GM20431 (cell line): Measurements from ENCODE around the gene RPL10.

Source experiments
- in situ Hi-C: fragments of 300-500 bp; cut with MseI, MboI; formaldehyde crosslinking; loops from one replicate; pipeline ENCODE4 v1.15.0; 2020; ENCODE audit warnings: low sequenced_read_pairs; ENCODE audit not compliant: unreplicated experiment

RPL10 gene

DNA sequence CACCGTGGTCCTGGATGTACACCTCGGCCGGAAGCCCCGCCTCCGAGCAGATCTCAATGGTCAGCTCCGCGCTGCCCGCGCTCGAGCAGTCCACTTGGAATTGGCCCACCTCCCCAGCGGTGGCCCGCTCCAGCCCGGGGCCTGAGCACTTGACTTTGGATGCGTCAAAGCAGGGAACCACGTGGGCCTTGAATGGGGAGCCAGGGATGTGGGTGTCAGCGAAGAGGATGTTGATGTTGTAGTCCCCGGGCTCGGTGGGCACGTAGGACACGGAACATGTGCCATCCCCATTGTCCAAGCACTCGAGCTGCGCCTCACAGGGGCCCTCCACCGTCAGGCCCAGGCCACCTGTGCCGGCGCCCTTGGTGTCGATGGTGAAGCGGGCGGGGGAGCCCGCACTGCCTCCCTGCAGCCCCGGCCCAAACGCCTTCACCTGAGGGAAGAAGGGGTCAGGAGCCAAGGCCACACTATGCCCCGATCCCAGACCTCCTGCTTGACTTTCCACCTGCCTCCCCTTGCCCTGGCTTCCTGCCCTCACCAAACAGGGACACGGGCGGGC is 37.9 kb upstream of the RPL10 start:
- in situ Hi-C loops = no loop called here

DNA sequence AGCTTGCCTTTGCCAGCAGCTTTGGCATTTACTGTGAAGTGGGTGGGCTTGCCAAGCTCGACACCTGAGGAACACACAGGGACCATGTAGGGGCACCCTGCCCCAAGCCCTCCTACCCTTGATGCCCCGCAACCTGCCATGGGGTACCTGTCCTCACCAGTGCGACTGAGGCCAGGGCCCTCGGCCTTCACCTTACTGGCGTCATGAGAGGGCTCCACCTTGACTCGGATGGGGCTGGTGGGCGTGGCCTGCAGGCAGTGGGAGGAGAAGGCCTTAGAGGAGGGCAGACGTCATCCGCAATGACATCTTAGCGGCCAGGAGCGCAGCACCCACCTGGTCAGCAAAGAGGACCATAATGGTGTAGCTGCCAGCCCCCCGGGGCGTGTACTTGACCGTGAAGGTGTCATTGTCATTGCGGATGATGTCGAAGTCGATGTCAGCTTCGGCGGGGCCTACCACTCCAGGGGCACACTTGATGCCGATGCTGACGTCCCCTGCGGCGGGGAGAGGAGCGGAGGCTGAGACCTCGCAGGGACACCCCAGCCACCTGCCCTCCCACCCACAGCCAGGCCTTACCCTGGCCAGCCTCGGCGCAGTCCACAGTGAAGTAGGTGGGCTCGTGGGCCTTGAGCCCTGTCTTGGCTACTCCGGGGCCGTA is 36.0 kb upstream of the RPL10 start:
- in situ Hi-C loops = no loop called here

DNA sequence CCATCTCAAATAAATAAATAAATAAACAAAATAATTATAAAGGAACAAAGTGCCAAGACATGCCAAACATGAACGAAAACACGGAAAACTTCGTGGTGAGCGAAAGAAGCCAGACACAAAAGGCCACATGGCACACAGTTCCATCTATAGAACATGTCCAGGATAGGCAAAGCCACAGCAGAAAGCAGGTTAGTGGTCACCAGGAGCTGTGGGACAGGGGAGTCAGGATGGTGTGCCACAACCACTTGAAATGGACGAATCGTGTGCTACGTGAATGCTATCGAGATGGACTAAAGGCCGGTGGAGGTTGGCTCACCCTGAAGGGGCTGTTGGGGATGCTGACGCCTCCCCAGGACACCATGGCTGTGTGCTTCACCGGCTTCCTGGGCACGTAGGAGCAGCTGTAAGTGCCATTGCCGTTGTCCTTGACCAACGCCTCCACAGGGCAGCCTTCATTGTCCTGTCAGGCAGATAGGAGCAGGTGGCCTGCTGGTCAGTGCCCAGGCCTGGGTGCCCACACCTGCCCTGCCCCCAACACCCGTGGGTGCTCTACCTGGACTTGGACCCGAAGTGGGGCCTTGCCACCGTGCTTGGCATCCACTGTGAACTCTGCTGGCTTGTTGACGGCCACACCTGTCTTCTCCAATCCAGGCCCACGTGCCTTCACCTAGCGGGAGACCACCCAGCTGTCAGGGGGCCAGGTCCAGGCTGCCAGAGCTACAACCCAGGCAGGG is 34.3 kb upstream of the RPL10 start:
- in situ Hi-C loops = no loop called here

DNA sequence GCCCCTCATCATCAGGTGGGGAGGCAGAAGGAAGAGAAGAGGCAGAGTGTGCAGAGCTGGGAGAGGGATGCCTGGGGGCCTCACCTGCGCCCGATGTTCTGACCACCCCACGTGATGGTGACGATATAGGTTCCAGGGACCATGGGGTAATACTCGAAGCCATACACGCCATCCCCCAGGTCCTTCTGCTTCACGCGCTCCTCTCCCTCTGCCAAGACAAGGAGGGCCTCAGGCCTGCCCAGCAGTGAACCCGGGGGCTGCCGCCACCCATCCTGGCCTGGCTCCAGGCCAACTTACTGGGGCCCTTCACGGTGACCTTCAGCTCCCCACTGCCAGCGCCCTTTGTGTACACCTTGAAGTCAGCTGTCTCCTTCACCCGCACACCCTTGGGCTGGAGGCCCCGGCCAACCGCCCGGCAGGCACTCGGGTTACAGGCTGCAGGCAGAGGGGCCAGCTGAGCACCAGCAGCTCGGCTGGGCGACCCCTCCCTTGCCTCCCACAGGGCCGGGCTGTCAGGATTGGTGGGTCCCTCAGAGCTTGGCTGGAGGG is 33.1 kb upstream of the RPL10 start:
- in situ Hi-C loops = no loop called here

DNA sequence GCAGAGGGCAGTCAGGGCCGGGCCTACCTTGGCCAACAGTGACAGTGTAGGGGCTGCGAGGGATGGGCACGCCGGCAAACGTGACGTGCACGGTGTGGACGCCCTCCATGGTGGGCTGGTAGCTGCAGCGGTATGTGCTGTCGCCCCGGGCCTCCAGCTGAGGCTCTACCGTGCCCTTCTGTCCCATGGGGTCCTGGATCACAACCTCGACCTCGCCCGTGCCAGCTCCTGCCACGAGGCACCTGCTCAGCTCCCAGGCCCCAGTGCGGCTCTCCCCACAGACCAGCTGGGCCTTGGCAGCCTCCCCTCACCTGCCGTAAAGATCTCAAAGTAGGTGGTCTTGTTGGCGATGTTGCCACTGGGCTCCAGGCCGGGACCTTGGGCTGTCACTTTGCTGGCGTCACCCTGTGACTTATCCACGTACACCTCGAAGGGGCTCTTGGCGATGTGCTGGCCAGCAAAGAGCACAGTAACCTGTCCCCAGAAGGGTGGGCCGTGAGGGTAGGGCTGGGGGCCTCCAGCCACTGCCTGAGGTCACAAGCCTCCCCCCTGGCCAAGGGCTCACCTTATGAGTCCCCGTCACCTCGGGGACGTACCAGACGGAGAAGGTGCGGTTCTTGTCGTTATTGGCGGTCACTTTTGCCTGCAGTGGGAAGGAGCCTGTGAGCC is 32.0 kb upstream of the RPL10 start:
- in situ Hi-C loops = no loop called here

DNA sequence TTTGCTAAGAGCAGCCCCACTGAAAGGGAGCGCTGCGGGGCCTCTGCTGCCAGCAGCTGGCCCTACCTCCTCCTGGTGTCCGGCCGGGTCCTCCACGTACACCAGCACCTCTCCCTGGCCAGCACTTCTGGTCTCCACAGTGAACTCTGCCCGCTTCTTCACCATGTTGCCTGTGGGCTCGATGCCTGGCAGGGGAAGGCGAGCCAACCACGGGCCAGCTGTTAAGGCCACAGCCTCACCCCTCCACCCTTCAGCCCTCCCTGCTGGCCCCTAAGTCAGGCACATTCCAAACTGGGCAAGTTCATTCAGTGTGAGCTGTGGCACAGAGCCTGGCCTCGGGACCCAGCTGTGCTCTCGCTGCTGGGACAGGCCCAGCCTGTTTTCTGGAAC is 31.5 kb upstream of the RPL10 start:
- in situ Hi-C loops = no loop called here

DNA sequence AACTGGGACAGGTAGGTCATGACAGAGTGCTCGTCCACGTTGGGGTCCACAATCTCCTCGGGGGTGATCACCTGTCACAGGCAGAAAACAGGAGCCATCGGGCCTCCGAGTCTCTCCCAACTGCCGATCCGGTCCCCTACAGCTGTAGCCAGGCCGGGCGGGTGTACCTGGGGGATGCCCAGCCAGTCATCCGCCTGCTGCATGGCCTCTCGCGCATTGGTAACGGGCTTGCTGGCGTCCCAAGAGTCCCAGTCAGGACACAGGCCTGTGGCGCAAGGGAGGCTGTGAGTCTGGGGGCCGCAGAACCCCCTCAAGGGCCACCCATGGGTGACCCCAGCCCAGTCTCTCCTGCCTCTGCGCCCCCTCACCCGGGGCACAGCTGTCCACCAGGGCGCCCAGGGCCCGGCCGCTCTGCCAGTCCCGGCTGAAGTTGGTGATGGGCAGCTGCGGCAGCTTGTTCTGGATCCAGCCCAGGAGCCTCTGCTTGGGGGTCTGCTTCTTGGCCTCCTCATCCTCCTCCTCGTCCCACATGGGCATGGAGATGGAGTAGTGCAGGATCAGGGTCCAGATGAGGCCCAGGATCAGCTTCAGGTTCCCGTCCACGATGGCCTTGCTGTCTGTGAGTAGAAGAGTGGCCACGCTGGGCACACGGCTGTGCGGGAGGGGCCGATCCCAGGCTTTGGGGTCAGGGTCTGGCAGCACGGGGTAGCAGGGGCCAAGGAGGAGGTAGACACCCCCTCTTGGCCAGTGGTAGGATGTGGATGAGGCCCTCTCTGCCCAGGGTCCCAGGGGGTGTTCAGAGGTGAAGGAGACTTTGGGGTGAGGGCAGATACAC is 30.5 kb upstream of the RPL10 start:
- in situ Hi-C loops = no loop called here

DNA sequence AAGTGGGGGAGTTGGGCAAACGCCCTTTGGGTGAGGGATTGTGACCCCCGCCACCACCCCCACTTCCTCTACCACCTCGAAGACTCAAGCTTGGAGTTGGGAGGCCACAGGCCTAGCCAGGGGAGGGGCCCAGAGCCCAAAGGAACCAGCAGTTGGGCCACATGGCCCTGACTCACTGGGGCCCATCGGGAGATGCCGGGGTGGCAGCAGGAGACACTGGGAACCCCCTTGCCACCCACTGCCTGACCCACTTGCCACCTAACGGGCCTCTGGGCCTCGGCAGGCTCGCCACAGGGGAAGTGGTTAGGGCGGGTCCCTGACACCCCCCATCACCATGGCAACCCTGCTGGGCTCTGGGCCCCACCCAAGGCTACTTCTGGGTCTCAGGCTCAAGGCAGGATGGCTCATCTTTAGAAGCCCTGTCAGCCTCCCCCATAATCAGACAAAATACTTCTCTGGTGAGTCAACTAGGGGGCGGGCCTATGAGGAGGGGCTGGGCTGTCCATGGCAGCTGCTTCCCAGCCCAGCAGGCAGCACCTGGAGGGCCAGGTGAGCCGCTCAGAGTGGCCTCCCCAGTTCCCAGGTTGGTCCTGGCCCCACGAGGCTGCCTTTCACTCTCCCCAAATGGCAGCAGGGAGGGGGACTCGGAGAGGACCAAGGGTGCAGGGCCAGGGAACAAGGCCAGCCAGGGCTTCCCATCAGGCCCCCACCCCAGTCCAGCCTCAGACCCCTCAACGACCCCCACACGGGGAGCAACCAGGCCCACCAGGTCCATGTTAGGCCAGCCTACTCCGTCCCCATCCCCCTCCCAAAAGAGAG is 29.3 kb upstream of the RPL10 start:
- in situ Hi-C loops = no loop called here

DNA sequence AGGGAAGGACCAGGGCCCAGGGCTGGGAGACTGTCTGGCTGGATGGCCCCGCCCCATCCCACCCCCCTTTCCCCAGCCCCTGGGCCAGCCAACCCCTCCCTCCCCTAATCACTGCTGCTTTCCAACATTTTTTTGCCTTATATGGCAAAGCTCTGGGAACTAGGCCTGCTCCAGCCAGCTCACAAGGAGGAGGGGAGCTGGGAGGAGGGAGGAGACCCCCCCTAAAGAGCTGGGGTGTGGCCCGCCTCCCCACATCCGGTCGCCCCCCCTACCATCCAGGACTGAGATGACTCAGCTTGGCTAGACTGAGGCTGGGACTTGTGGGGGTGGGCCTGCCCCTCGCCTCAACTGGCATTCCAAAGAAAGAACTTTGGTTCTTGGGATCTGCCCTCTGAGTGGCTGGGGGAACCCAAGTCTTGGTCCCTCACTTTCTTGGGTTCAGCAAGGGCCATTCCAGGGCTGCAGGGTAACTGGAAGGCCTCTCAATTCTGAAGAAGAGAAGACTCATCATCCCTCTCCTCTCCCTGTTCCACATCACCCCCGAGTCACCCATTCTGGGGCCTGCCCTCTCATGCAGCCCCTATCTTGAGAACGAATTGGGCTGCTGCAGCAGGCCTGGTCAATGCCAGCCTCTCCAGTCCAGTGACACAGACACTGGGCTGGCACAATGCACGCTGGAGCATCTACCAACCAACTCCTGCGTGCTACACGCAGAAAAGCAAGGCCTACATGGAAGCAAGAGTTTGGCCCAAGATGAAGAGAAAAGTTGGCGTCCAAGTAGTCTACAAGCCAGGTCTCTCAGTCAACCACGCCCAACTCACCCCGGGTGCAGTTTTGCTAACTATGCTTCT is 28.5 kb upstream of the RPL10 start:
- in situ Hi-C loops = no loop called here

DNA sequence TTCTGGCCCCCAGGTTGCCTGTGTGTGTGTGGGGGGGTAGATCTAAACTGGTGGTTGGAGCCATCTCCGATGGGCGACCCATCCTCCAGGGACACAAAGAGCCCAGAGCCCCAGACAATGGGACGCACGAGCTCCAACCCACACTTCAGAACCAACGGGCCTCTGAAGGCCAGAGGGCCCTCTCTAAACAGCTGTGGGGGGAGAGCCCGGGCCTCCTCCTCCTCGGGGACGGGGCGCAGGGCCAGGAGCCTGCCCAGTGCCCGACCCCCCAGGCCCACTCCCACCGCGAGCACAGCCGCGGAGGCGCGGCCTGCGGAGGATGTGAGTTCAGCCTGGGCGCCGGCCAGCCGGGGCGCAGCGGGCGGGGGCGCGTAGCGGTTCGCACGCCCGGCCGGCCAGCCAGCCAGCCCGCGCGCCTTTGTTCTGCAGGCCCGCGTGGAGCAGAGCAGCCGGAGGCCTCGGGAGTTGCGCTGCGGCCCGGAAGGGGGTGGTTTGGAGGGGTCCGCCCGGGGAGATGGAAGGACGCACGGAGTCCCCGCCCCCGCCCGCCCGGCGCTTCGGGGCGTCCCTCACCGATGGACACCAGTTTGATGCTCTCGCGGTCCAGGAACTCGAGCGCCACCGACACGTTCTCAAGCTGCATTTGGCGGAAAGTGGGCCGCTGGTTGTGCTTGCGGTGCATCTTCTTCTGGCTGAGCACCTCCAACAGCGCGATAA is 27.7 kb upstream of the RPL10 start:
- in situ Hi-C loops = no loop called here

DNA sequence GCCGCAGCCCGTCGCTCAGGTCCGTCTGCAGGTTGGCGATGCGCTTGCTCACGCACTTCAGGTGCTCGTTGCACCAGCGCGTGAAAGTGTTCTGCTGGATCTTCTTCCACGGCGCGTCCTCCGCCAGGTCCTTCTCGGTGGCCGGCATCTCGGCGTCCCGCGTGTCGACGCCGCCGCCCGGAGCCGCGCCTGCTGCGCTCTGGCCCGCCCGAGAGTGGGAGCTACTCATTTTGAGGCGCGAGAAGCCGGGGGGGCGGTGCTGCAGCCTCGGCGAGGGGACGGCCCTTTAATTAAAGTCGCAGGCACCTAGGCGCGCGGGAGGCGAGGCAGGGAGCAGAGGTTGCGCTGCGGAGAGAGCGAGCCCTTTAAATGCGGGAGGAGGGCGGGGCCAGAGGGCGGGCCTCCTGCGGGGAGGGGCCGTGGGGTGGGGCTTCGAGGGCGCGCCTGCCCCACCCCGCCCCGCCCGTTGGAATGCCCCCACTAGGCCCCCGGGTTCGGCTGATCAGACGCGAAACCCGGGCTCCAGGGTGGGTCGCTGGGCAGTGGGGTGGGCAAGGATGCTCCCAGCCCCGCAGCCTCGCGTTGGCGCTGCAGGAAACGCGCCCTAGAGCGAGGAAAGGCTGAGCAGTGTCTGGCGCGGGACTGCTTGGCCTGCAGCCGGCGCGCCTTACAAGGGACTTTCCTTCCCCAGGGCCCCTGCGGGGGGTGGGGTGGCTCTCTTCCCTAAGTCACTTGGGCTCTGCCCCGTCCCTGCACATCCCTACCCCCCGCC is 27.0 kb upstream of the RPL10 start:
- in situ Hi-C loops = no loop called here

DNA sequence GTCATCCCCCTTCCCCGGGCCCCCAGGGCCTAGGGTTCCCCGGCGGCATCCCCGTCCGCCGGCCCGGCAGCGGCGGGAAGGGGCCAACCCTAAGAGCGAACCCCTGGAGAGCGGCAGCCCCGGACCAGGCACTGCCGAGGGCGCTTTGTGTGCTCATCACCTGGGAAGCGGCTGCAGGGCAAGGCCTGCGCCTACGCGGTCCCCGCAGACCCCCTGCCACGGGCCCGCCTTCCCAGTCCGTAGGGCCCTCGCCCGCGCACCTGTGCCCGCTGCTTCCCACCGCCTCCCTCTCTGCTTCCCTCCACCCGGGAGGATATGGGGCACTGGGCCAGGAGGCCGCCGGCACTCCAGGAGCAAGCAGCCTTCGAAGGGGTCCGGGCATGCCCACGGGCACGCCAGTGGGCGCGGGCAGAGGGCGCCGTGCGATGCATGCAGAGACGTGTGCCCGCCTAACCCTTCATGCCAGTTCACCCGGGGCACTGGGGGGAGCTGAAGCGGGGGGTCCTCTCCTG is 26.3 kb upstream of the RPL10 start:
- in situ Hi-C loops = no loop called here

DNA sequence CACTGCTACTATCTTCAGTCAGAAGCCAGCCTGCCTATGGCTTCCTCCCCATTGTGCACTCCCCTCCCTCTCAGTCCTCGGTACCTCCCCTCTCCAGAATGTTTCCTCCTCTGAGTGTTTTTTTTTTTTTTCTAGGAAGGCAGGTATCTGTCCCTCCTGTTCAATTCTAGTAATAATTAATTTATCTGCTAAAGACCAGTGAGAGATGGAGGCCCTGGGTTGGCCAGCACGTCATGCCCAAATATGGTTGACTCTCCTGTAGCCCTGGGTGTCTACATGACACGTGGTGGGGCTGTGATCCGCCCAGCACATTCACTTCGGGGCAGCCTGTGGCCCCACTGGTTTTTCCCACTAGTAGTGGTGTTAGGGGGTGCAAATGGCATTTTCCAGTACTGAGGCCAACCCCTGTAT is 25.6 kb upstream of the RPL10 start:
- in situ Hi-C loops = no loop called here

DNA sequence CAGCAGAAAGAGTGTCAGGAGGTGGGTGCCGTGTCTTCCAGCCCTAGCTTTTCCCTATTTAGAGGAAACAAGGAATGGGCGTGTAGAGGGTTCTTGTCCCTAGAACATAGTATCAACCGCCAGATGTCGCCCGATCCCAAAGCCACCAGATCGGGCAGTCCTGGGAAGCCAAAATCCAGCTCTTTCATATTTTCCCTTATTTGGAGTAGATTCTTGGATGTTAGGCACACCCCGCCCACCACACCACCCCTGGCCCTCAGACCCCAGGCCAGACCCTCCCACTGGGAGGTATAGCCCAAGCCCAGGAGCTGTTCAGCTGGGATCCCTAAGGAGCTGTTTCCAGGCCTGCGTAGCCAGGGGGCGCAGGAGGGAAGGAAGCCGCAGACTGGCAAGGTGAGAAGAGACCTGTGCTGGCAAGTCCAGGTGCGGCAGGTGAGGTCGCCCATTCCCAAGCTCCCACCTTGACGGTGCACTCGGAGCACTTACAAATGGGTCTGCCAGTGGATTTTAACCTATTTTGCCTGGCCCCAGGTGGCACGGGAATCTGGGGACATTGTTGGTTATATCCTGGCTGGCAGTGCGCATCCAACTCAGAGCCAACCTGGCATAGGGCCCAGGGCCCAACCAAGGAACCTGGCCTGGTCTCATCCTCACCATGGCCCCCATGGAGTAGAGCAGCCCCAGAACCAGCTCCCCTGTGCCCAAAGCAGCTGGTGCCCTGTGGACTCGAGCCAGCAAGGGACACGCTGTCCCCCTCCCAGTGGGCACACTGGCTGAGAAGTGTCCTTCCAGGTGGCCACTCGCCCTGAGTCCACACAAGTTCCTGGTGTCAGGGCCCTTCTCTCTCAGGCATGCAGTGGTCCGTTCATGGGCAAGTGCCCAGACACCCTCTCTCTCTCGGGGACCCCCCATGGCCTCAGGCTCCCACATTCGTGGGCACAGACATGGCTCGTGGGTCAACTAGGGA is 24.6 kb upstream of the RPL10 start:
- in situ Hi-C loops = no loop called here

DNA sequence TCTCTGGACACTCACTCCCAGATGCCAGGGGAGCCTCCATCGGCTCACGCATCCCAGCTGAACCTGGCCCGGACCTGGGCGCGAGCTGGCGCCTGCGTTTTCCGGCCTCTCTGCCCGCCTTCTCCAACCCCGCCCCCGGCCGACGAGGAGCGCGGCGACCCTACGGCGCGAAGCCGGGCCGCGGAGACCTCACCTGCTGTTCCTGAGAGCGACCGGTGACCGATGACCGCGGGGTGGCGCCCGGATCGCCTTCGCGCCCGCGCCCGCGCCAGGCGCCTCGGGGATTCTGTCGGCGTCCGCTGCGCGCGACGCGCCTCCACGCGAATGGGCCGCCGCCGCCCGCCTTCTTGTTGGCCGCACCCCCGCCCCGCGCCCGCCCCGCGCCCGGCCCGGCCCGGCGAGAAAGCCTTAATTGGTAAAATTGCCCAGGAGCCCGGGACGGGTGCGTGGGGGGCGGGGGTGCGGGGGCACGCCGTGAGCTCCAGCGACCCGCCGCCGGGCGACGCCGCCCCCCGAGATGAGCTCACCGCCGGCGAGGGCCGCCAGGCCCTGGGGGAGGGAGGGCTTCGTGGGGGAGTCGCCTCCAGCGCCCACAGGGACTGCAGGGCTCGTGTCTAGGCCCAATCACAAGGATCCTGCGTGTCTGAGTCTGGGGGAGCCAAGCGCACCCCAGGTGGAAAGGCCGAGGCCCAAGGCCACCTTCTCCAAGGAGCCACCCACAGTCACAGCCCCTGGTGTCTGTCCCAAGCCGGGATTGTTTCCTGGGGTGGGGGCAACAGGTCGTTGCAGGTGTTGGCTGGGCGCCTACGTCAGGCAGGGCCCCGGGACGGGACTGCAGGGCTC is 23.6 kb upstream of the RPL10 start, which contains the start of gene FLNA:
Gene FLNA (minus strand): TSS at position 322 of the 843 bp plus-strand sequence. CDS start 3,389 bp downstream, outside the sequence.
- in situ Hi-C loops = no loop called here
